HL-60 (cell line): Measurements from ENCODE around the gene SLC25A29.

Source experiments
- CTCF ChIP-seq: IDR thresholded peaks from one replicate; pipeline ENCODE4 v1.5.1; 2011; ENCODE audit warnings: low read length, control low read depth, inconsistent platforms; ENCODE audit not compliant: insufficient read depth
- POLR2AphosphoS5 ChIP-seq: IDR thresholded peaks from 2 replicates; pipeline ENCODE4 v1.6.1; 2012; ENCODE audit warnings: low read depth
- REST ChIP-seq: IDR thresholded peaks from 2 replicates; pipeline ENCODE4 v1.6.1; 2012; ENCODE audit warnings: low read depth; ENCODE audit not compliant: insufficient replicate concordance

GRCh38 chr14:100332071-100332639, 25.9 kb upstream of the SLC25A29 start:
- TF ChIP-seq CTCF (no peak), POLR2AphosphoS5 (no peak), REST (no peak)
